Stimulated activated CD4-positive, alpha-beta T cell treated with anti-CD3 and anti-CD28 coated beads, Interleukin-4, amount 100 ng/mL, for 48 hours (primary cell): ENCODE measurements around the gene VASN.

Source experiments
- DNase-seq, 2 donors: peaks; one replicate each; pipeline ENCODE4 v3.0.0-alpha.2; 2020; ENCODE audit warnings: low read depth in 2 of 2

VASN gene

DNA sequence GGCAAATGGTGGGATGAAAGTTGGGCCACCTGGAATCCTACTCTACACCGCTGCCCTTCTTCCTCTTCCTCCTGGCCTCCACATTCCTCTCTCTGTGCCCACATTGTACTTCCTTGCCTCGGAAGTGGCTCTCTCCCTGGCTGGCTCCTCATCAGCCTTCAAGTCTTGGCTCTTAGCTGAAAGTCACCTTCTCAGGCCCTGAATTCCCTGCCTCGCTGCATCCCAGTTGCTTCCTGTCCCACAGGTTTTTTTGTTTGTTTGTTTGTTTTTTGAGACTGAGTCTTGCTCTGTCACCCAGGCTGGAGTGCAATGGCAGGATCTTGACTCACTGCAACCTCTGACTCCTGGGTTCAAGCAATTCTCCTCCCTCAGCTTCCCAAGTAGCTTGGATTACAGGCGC, 18.0 kb upstream of the VASN start:
- no peak for DNase-seq

DNA sequence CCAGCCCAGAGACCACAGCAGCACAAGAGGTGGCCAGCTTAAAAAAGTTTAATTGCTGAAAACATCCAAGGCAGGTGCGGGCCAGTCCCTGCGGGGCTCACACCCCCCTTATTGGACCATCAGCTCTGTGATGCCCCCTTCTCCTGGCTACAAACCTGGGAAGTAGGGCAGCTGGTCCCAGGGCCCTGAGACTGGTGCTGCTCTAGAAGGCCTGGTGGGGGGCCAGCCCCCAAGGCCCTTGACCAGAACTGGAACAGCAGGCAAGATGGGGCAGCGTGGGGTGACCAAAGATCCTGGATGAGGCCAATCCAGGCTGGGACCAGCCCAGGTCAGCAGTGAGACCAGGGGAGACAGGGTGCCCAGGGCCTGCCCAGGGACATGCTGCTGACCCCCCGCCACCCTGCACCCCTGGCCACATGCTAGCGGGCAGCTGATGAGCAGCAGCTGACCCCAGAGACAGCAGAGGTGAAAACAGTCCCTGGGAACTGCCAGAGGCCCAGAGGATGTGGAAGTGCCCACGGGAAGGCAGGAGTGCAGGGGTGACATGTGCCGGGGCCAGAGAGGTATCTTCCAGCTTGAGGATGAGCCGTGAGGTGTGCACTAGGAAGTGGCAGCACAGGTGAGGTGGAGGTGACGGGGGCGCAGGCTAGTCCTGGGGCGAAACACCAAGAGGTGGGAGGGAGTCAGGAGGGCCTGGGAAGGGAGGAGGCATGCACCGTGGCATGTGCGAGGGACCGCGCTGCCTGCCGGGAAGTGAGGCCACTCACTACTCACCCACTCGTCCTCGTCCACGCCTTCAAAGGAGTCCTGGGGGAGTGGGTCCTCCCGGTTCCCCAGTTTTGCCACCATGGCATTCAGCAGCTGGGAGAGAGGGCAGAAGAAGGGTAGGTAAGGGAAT, 16.9 kb upstream of the VASN start:
- DNase-seq = no peak

DNA sequence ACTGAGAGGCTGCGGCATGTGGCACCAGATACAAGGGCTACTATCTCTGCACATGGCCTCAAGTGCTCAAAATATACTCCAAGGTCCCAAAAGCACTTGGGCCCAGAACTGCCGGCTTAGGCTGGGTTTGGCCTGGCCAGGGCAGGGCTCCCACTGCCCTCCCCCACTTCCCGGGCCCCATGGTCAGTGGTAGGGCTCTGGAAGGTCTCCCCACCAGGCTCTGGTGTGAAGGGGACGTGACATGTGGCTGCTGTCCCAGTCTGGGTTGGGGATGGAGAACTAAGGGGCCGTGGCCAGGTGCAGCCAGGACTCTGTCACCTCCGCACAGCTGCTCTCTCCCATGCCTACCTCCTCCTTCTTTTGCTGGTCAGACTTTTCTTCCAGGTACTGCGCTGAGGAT, 14.8 kb upstream of the VASN start:
- DNase-seq = no peak

DNA sequence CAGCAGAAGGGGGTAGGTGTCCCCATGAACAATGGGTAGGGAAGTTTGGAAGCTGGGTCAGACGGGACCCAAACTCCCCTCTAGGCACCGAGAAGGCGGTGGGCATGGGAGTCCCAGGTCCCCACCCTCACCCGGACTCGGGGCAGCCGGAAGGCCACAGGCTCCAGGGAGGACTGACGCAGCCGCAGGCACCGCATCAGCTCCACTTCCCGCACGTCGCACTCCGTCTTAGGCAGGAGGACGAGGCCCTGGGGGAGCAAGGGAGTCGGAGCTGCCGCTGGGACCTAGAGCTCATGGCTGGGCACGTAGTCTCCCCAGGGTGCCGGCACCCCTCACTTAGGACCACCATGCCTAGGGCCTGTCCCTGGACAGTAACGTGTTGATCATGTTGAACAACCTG, 13.4 kb upstream of the VASN start:
- no peak for DNase-seq

DNA sequence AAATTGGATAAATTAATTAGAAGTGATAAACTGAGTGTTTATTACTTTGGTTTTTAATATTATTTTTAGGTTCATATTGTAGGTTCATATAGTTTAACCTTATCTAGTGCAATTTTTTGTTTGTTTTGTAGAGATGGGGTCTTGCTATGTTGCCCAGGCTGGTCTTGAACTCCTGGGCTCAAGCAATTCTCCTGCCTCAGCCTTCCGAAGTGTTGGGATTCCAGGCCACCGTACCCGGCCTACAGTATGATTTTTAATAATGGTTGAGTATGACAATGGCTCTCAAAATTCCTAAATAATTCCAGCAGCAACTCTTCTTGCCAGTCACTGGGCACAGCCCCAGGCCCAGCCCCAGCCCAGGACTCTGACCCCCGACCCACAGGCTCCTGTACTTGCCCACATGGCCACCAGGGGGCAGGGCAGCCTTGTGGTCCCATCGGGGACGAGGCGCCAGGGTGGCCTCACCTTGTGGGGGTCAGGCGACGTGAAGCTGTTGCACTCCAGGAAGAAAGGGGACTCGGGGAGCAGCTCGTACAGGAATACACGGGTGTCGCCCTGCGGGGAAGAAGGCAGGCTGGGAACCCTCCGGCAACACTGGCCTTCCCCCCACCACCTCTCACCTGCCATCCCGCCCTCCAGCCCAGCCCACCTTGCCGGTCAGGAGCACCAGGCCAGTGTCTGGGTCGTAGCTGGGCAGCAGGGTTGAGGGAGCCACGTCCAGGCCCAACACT, 12.7 kb upstream of the VASN start:
- DNase-seq = peak; percentile 52 to 63

DNA sequence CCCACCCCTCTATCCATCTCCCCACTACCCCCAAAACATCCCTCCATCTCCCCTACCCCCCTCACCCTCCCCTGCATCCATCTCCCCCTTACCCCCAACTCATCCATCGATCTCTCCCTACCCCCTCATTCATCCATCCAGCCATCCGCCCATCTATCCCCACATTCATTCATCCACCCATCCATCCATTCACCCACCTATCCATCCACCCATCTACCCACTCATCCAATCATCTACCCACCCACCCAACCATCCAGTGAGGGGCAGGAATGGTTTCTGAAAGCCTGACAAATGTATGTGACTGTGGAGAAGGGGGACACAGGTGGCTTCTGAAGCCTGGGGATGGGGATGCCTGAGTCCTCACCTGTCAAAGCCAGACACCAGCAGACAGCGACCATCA, 11.7 kb upstream of the VASN start:
- DNase-seq = no peak

DNA sequence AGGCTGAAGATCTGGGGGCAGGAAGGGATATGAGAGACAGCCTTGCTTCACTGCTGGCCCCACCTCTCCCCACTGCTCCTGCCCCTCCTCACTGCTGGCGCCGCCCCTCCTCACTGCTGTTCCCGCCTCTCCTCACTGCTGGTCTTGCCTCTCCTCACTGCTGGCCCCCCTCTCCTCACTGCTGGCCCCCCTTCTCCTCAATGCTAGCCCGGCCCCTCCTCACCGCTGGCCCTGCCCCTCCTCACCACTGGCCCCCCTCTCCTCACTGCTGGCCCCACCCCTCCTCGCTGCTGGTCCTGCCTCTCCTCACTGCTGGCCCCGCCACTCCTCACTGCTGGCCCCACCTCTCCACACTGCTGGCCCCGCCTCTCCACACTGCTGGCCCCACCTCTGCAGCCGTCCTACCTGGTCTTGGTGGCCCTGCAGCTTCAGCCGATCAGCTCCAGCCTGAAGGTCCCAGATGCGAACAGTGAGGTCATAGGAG, 11.1 kb upstream of the VASN start:
- DNase-seq = no peak

DNA sequence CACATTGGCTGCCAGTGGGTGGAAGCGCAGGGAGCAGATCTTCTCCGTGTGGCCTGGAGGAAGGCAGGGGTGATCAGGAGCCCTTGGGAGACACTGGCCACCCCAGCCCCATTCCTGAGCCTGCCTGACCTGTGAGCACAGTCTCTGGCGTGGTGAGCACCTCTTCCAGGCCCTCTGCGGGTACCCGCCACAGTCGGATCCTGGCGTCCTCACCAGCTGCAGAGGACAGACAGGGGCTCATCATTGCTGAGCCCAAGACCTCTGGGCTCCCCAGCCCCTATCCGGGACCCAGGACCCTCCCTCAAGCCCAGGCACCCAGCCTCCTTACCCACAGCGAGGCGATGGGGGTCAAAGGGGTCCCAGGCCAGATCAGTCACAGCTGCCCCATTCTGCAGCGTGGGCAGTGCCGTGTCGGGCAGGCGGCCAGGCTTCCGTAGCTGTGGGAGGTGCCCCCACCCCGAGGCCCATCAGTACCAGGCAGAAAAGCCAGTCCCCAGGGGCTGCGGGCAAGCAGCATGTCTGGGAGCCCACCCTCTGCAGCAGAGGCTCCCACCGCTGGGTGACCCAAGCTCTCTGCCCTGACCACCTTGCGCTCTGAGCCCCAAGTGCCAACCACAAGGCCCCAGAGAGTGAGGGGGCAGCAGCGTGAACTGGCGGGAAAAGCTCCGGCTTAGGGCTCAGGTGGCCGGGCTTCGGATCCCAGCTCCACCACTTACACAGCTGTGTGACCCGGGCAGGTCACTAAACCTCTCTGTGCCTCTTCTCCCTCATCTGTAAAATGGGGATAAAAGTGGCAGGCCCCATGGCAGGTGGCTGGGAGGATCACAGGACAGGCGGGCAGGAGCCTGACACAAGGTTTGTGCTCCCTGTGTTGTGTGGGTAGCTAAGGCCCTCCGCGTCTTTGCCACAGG, 10.4 kb upstream of the VASN start:
- no peak for DNase-seq

DNA sequence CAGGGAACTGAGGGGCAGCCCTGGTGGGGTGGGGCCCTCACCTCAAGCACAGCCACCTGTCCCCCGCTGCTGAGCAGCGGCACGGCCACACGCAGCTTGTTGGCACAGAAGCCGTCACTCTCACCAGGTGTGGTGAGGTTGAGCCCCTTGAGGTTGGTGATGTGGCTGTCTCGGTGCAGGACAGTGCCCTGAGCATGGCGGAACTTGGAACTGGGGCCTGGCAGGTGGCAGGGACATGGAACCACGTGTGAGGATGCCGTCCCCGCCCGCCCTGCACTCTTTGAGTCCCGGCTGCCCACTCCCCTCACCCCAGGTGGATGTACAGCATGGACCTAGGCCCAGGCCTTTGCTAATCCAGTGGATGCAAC, 9.7 kb upstream of the VASN start:
- no peak for DNase-seq

DNA sequence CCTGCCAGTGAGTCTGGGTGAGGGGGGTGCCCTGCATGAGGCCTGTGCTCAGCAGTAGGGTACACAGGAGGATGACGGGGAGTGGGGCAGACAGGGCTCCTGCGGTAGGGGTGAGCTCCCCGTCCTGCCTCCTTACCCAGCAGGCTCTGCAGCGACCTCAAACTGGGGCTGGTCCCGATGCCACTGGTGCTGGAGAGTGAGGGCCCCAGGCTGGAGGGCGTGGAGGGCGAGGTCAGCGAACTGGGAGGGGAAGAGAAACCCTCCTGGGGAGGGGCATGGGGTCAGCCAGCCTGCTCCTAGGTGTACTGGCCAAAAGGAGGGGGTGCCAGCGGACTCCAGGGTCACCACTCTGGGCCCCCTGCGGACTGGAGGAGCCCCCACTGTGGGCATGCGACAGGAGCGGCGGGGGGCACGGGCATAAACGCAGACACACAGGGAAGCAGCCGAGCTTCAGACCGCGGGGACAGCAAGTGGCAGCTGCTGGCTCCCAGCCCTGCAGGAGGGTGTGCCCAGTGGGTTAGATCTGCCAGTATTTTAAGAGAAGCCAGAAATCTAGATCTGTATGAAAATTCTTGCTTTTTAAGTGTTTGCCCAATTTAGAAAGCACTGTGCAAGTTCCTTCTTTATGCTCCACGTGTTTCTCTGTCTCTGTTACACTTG, 9.0 kb upstream of the VASN start:
- DNase-seq = no peak

DNA sequence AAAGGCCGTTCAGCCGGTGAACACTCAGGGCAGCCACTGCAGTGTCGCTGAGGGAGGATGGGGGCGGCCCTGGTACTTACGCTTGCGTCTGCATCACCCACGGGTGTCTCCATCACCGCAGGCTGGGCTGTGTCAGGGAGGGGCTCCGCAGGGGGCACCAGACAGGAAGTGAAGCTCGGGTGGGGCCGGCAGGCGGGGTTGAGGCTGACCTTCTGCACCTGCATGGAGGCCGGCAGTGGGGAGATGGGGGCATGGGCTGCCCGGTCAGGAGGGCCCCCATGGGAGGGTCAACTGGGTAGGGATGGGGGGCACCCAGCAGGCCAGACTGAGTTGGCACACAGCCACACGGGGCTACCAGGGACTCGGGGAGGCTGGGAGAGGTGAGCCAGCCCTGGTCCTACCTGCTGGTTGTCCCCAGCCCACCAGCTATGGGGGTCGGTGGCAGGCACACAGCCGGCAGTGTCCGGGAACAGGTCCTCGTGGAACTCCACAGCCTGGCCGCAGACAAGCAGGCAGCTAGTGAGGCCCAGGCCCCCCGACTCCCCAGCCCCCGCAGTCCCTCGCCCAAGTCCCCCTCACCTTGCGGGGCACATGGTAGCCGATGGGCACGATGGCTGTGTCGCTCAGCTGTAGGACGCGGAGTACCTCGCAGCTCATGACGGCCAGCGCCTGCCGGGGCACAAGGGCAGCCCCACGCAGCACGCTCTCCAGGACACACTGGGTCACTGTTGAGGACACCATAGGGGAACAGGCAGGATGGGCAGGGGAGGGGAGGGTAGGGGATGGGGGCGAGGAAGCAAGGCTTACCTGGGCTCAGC, 7.2 kb upstream of the VASN start:
- DNase-seq = no peak

DNA sequence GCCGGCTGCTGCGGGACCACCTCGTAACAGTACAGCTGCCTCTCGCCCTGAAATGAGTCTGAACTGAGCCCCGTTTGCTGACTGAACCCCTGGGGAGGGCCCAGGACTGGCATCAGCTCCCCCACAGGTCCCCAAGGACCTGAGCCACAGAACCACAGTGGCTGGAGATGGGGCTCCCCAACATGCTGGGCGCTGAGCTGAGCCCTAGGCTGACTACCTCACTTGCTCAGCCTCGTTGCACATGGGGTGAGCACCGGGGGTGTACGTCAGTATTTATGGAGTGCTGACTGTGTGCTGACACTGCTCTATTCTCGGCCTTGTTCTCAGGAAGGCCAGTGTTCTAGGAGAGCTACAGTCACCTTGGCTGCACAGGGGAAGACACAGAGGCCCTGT, 6.6 kb upstream of the VASN start:
- no peak for DNase-seq

DNA sequence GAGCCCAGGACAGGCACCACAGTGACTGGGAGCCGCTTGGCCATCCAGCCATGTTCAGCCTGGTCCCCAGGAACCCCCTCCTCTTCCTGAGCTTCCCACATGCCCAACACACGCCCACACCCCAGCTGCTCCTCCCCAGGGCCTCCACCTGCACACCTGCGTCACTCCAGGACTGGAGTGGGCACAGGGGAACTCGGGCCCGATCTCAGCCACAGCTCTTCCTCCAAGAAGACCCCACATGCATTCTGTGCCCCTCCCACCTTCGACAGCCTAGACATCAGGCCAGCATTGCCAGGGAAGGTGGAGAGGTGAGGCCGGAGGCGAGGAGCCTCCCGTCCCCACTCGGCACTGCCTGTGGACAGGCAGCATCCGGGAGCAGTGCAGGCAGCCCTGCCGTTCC, 6.0 kb upstream of the VASN start:
- DNase-seq = no peak

DNA sequence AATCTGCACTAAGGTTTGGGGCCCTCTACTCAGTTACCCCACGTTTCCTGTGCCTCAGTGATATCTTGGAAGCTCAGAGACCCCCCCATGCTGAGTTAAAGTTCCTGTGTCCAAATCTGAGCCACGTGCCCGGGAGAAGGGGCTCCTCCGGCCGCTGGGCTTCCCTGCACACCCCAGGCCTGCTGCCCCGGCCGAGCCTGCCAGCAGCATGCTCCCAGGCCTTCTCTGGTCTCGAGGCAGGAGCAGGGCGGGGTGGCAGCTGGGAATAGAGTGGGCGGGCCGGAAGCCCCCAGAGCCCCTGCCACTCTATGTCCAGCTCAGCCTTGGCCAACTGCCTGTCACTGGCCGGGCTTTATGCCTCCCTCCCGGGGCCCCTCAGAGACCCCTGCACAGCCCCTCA, 5.6 kb upstream of the VASN start:
- DNase-seq = no peak

DNA sequence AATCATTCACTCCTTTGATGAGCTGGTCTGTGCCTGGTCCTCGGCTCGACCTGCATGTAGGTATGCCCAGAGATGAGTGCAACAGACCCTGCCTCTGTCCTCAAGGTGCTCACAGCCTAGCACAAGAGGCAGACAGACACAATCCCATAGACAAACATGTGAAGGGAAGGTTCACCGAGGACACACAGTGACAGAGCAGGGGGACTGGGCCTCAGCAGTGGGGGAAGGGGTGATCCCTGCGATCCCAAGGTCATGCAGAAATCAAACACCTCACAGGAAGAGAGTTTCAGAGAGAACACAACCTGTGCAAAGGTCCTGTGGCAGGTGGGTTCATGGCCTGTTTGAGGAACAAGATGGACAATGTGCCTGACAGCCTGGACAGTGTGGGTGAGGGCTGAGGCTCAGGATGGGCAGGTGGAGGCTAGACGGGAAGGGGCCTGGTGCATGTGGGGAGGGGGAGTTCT, 4.2 kb upstream of the VASN start:
- DNase-seq = no peak

DNA sequence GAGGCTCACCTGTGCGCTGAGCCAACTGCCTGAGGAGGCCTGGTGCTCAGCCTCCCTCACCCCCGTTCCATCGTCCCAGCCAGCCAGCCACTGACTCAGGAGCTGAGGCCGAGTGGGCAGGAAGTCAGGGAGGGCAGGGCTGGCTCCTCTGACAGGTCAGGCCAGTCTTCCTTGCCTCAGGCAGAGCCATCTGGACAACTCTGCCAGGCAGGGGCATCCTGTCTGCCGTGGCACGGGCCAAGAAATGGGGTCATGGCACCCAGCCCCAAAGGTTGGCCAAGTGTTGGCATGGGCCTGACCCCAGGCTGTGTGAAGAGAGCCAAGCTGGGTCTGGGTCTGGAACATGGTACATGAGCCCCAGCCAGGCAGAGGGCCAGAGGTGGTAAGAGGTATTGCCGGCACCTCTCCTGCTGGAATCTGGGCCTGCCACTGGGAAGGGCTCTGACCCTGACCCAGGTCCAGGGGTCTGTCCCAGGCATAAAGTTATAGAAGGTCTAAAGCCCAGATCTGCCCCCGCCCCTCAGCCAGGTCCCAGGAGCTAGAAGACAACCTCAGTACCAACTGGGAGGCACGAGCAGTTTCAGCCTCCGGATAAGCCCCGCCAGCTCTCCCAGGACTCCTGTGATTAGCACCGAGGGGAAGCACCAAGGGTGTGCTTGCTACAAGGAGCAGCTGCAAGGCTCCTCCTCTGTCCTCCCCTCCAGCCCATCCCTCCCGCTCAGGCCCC, 2.5 kb upstream of the VASN start:
- DNase-seq = no peak

DNA sequence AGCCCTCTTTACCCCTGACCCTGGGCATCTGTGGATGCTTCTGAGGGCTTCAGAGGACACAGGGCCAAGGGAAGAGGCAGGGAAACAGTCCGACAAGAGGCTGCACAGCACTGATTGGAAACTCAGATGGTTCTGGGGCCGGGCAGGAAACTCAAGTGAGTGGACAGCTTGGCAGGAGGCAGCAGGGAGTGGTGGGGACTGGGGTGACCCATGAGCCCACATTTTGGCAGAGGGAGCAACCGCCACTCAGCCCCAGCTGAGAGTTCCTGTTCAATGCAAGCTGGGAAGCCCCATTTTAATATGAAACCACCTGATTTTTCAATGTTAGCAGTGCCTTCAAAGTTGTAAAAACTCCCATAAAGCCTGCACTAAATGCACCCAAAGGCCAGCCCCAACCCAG, 1.5 kb upstream of the VASN start:
- no peak for DNase-seq

DNA sequence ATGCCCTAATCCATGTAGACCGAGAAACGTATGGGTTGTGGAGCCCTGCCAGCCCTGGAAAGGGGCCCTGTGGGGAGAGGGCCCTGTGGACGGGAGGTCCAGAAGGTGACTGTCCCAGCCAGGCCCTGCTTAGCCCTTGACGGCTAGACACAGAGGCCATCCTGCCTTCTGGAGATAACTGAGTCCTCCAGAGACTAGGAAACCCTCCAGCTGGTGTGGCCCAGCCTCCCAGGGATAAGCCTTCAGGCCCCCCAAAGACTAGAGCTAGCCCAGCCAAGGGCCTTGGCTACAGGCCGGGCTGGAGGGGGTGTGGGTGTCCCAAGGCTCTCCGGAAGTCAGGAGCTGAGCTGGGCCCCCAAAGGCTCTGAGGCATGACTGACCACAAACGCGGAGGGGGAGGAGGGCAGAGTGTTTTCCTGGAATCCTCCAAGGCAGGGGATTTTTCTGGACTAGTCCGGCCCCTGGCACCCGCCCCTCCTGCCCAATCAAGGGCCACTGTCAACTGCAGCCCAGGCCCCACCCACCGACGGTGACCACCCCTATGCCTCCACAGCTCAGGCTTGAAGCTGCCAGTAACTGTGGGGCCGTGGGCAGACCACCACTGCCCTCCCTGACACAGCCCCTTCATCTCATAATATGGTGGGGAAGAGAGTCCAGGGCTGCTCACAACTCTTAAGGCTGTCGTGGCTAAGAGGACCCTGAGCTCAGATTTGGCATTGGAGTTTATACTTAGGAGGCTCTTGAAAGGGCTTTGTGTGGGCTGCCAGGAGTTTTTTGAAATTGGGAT, 885 bp upstream of the VASN start:
- DNase-seq = no peak

DNA sequence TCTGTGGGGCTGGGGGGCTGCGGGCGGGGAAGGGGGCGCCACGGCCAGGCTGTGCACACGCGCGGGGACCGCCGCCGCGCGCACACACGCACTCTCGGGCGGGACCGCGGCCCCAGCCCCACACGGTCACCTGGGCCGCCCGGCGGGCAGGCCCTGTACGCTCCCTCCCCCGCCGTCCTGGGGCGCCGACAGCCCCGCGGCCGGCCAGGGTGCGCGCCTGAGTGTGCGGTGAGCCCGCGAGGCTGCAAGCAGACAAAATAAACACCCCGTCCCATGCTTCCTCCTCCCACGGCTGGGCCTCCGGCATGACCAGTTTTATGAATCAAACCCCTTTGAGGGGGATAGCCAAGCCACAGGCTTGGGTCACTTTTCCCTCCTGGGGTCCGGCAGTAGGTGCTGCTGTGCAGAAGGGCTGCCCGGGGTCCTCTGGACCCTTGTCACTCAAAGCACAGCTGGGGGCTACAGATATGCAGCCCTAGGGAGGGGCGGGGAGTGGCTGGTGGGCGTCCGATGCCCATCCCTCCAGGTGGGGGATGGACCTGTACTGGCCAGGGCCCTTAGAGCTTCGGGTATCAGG, 441 bp downstream of the VASN start:
- DNase-seq = no peak
